Mucosa of descending colon (tissue), 3 donors: Measurements from ENCODE around the gene TMEM39A. TPM values are rescaled to one million over a fixed set of nuclear protein-coding genes. Genes with fewer than 3 reads are reported as not detected.
A peak's percentile ranks its signal among the peaks of the same experiment; 100 is the strongest.

Experiments
- ATAC-seq: fragments of 200-7000 bp; cut with Tn5 transposase; one replicate; pipeline ENCODE4 v1.9.1; 2020; ENCODE audit warnings: mild to moderate bottlenecking, moderate library complexity
- DNase-seq, 3 donors: peaks; one replicate each; pipeline ENCODE4 v3.0.0-alpha.2; 2020
- H3K36me3 ChIP-seq: fragments of 200-600 bp; one replicate; pipeline ENCODE4 v1.8.0; 2021; ENCODE audit warnings: low read depth, mild to moderate bottlenecking
- H3K4me1 ChIP-seq: fragments of 200-600 bp; one replicate; pipeline ENCODE4 v1.8.0; 2021; ENCODE audit warnings: low read depth, mild to moderate bottlenecking
- H3K4me3 ChIP-seq: fragments of 200-600 bp; one replicate; pipeline ENCODE4 v1.8.0; 2021; ENCODE audit warnings: mild to moderate bottlenecking
- H3K9me3 ChIP-seq: fragments of 200-600 bp; one replicate; pipeline ENCODE4 v1.8.0; 2021; ENCODE audit warnings: mild to moderate bottlenecking
- CTCF ChIP-seq: fragments of 200-600 bp; IDR thresholded peaks from one replicate; pipeline ENCODE4 v1.8.0; 2022; ENCODE audit warnings: antibody characterized with exemption, mild to moderate bottlenecking
- intact Hi-C, 2 donors: fragments of 100-400 bp; cut with DNase I in 1 of 2; cut with micrococcal nuclease in 1 of 2; formaldehyde crosslinking; loops; one replicate each; pipeline versions ENCODE4 v1.11.0 to v1.11.1; 2022; cut with DNase I, micrococcal nuclease
- long read RNA-seq, 2 donors: library from polyadenylated mRNA; unstranded; transcript quantifications; one replicate each; pipeline ENCODE4 v2.0.0, GENCODE V29; 2019 to 2021
- total RNA-seq, 3 donors: library from RNA; stranded (reverse); fragmentation: NEBNext Ultra II Directional in 2 of 3; extraction: Animal tissue kit (Norgen Biotek cat#: 25700) in 2 of 3; gene quantifications; one replicate each; pipeline versions ENCODE4 v1.2.1 to v1.2.4, GENCODE V29; 2021 to 2023
- donor health status: DM: no; HTN: no; CAD: no; lungs with moderate emphysema.
- donor health status: DM: no; HTN: no; CAD: no.
- donor health status: DM: no; HTN: yes; CAD: no.

Gene TMEM39A
- 10 to 100 TPM; 24.0 to 32.2 (median 26.5) TPM for total RNA-seq
- long read RNA-seq, donor 1, full-length matches to known transcripts = 3 of 8 reads
- long read RNA-seq, donor 1, partial matches to known transcripts = 2 of 8 reads
- long read RNA-seq, donor 1, other reads (novel, unspliced or antisense) = 3 of 8 reads
- long read RNA-seq, donor 2, full-length matches to known transcripts = 6 of 11 reads
- long read RNA-seq, donor 2, partial matches to known transcripts = 3 of 11 reads
- long read RNA-seq, donor 2, other reads (novel, unspliced or antisense) = 2 of 11 reads

- Histone ChIP-seq H3K4me3 (peak within 1 kb of the TSS; percentile 75), H3K36me3 (no peaks in the 10 kb centered on the region), H3K9me3 (no peaks in the 10 kb centered on the region), H3K4me1 (peaks cover 15% of the 10 kb centered on the region)
- ATAC-seq (peak; percentile 99), DNase-seq (peak; percentile 100)
- intact Hi-C loops = no loop called here
- TF ChIP-seq CTCF = peak; percentile 8
Observed at GRCh38 chr3:119463171-119464169, at the start of gene TMEM39A. Gene TMEM39A, minus strand, starts transcription at chr3:119463615. Its CDS starts 1,541 bp downstream, at chr3:119462074.

GRCh38 chr3:119510690-119511089, 47.3 kb upstream of the TMEM39A start:
- intact Hi-C loops = no loop called here
- no peaks in the 10 kb centered on the region for H3K9me3 ChIP-seq
- no peak for TF ChIP-seq CTCF
- no peak overlapping the region for H3K4me3 ChIP-seq
- no peaks in the 10 kb centered on the region for H3K4me1 ChIP-seq
- ATAC-seq (no peak), DNase-seq (no peak)
- no peaks in the 10 kb centered on the region for H3K36me3 ChIP-seq

GRCh38 chr3:119508172-119508845, 44.9 kb upstream of the TMEM39A start:
- intact Hi-C loops = no loop called here
- DNase-seq (no peak), ATAC-seq (no peak)
- no peaks in the 10 kb centered on the region for H3K9me3 ChIP-seq
- H3K4me1 ChIP-seq = no peaks in the 10 kb centered on the region
- H3K36me3 ChIP-seq = no peaks in the 10 kb centered on the region
- H3K4me3 ChIP-seq = no peak overlapping the region
- no peak for TF ChIP-seq CTCF

- no peaks in the 10 kb centered on the region for H3K4me1 ChIP-seq
- intact Hi-C loops = no loop called here
- DNase-seq (no peak), ATAC-seq (no peak)
- no peak overlapping the region for H3K4me3 ChIP-seq
- TF ChIP-seq CTCF = no peak
- no peaks in the 10 kb centered on the region for H3K36me3 ChIP-seq
- no peaks in the 10 kb centered on the region for H3K9me3 ChIP-seq
Observed at GRCh38 chr3:119507404-119507803, 44.0 kb upstream of the TMEM39A start.

- Histone ChIP-seq H3K4me1 (no peaks in the 10 kb centered on the region), H3K9me3 (no peaks in the 10 kb centered on the region), H3K36me3 (no peaks in the 10 kb centered on the region), H3K4me3 (no peak overlapping the region)
- intact Hi-C loops = no loop called here
- no peak for ATAC-seq
- no peak for TF ChIP-seq CTCF
- DNase-seq = no peak
Observed at GRCh38 chr3:119506631-119507030, 43.2 kb upstream of the TMEM39A start.
